Measurements from ENCODE around the gene RALGAPA1.

Gene RALGAPA1

GRCh38 chr14:35492569-35493014 is 316.5 kb downstream of the RALGAPA1 start:
- DNase-seq (ENCODE audit: low read depth), result no peak
- TF ChIP-seq CTCF (conservative IDR thresholded peaks at IDR 0.05; ENCODE audit: control insufficient read depth, insufficient read depth, low read depth, low read length), result no peak
- no peak overlapping the region for H3K4me3 ChIP-seq (ENCODE audit: control insufficient read depth, low read depth, low read length)
